ENCODE data around the gene ADORA1. TPM values are rescaled to one million over a fixed set of nuclear protein-coding genes. Genes with fewer than 3 reads are reported as not detected.

ADORA1 gene
- polyA plus RNA-seq, 3 donors, result 0.13 to 1.1 TPM; not detected in 1

DNA sequence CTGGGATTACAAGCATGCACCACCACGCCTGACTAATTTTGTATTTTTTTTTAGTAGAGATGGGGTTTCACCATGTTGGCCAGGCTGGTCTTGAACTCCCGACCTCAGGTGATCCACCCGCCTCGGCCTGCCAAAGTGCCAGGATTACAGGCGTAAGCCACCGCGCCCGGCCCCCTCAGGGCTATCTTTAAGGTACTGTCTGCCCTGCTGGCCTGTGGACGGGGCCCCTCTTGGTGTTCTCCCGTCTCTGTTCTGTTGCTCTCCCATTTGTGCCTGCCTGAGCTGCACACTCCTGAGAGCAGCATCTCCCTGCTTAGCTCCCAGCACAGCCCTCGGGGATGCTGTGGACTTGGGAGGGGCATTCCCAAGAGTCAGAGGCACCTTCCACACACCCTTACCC lies 34.2 kb downstream of the ADORA1 start:
- peak overlapping the region in 1 of 2 donors; percentile 8 for H3K4me3 Mint-ChIP-seq
- Histone ChIP-seq H3K36me3 (replicated peaks in 1 of 2; ENCODE audit: control insufficient read depth in 1 of 2, insufficient read depth in 2 of 2, low read length in 2 of 2) (no peaks in the 10 kb centered on the region), H4K20me1 (ENCODE audit: insufficient read depth, low read length) (no peaks in the 10 kb centered on the region), H3K4me1 (ENCODE audit: control insufficient read depth in 1 of 2, insufficient read depth in 2 of 2, low read length in 2 of 2) (peaks cover 13 to 21% of the 10 kb centered on the region in 2 donors), H3K79me2 (ENCODE audit: insufficient read depth, low read length) (no peaks in the 10 kb centered on the region), H3K4me2 (replicated peaks; ENCODE audit: extremely low read depth, low read length, poor library complexity, severe bottlenecking) (no peak overlapping the region), H3K9ac (ENCODE audit: insufficient read depth, low read length, poor library complexity, severe bottlenecking) (no peak overlapping the region), H3K27me3 (ENCODE audit: control insufficient read depth in 2 of 2, insufficient read depth in 2 of 2, low read length in 2 of 2) (peaks cover 0 to 13% of the 10 kb centered on the region in 2 donors), H2AFZ (ENCODE audit: insufficient read depth, low read depth, low read length, poor library complexity, severe bottlenecking) (no peak overlapping the region), H3K4me3 (replicated peaks in 1 of 3; ENCODE audit: low read depth in 2 of 3, low read length in 3 of 3) (no peak overlapping the region), H3K9me3 (replicated peaks in 1 of 2; ENCODE audit: control insufficient read depth in 1 of 2, insufficient read depth in 1 of 2, low read length in 2 of 2) (no peaks in the 10 kb centered on the region), H3K27ac (ENCODE audit: low read depth in 1 of 2, low read length in 2 of 2) (no peak overlapping the region)
- TF ChIP-seq, protein P1, sequence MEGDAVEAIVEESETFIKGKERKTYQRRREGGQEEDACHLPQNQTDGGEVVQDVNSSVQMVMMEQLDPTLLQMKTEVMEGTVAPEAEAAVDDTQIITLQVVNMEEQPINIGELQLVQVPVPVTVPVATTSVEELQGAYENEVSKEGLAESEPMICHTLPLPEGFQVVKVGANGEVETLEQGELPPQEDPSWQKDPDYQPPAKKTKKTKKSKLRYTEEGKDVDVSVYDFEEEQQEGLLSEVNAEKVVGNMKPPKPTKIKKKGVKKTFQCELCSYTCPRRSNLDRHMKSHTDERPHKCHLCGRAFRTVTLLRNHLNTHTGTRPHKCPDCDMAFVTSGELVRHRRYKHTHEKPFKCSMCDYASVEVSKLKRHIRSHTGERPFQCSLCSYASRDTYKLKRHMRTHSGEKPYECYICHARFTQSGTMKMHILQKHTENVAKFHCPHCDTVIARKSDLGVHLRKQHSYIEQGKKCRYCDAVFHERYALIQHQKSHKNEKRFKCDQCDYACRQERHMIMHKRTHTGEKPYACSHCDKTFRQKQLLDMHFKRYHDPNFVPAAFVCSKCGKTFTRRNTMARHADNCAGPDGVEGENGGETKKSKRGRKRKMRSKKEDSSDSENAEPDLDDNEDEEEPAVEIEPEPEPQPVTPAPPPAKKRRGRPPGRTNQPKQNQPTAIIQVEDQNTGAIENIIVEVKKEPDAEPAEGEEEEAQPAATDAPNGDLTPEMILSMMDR (IDR thresholded peaks at IDR 0.05), result no peak
- H3K36me3 Mint-ChIP-seq, result peaks cover 0 to 4% of the 10 kb centered on the region in 2 donors
- H3K27me3 Mint-ChIP-seq (ENCODE audit: low read depth in 3 of 3), result peaks cover 20 to 41% (median 39%) of the 10 kb centered on the region in 3 donors
- H3K9me3 Mint-ChIP-seq, result peaks cover 3 to 10% (median 5%) of the 10 kb centered on the region in 7 donors
- H3K27ac Mint-ChIP-seq, result no peak overlapping the region
- H3K4me1 Mint-ChIP-seq, result peaks cover 32% of the 10 kb centered on the region
- intact Hi-C loops (cut with micrococcal nuclease), result no loop called here
- 96% methylated on average over 9 of the region's 11 CpGs for WGBS (ENCODE audit: insufficient coverage)
- no peak for DNase-seq

DNA sequence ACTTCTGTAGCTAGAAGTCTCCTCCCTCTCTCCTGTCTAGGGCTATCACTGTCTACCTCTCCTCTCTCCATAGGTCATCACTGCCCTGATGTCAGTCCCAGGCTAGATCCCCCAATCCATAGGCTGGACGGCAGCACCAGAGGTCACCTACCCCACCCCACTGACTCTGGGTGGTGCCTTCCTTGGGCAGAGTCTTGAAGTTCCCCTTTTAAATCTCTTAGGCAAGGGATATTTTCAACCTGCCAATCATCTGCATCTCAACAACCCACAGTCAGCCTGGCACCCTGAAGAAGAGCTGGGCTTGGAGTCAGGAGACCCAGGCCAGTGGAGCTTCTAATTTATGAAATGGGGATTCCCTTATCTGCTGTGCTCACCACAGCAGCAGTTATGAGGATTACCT lies 34.9 kb downstream of the ADORA1 start:
- Mint-ChIP-seq H3K4me3 (peak overlapping the region; percentile 1 to 69), H3K27me3 (ENCODE audit: low read depth in 3 of 3) (peaks cover 20 to 38% (median 37%) of the 10 kb centered on the region in 3 donors), H3K9me3 (peaks cover 3 to 10% (median 5%) of the 10 kb centered on the region in 7 donors), H3K36me3 (peaks cover 0 to 4% of the 10 kb centered on the region in 2 donors), H3K27ac (peak overlapping the region in 1 of 7 donors; percentile 55), H3K4me1 (peaks cover 35% of the 10 kb centered on the region)
- peak; percentile 25 to 35 (median 25) for DNase-seq
- Histone ChIP-seq H3K79me2 (ENCODE audit: insufficient read depth, low read length) (no peaks in the 10 kb centered on the region), H3K9ac (ENCODE audit: insufficient read depth, low read length, poor library complexity, severe bottlenecking) (no peak overlapping the region), H2AFZ (ENCODE audit: insufficient read depth, low read depth, low read length, poor library complexity, severe bottlenecking) (no peak overlapping the region), H3K36me3 (replicated peaks in 1 of 2; ENCODE audit: control insufficient read depth in 1 of 2, insufficient read depth in 2 of 2, low read length in 2 of 2) (no peaks in the 10 kb centered on the region), H3K4me1 (ENCODE audit: control insufficient read depth in 1 of 2, insufficient read depth in 2 of 2, low read length in 2 of 2) (peaks cover 13 to 21% of the 10 kb centered on the region in 2 donors), H3K27me3 (ENCODE audit: control insufficient read depth in 2 of 2, insufficient read depth in 2 of 2, low read length in 2 of 2) (peaks cover 0 to 11% of the 10 kb centered on the region in 2 donors), H3K9me3 (replicated peaks in 1 of 2; ENCODE audit: control insufficient read depth in 1 of 2, insufficient read depth in 1 of 2, low read length in 2 of 2) (no peaks in the 10 kb centered on the region), H3K27ac (ENCODE audit: low read depth in 1 of 2, low read length in 2 of 2) (no peak overlapping the region), H3K4me3 (replicated peaks in 1 of 3; ENCODE audit: low read depth in 2 of 3, low read length in 3 of 3) (no peak overlapping the region), H4K20me1 (ENCODE audit: insufficient read depth, low read length) (no peaks in the 10 kb centered on the region), H3K4me2 (replicated peaks; ENCODE audit: extremely low read depth, low read length, poor library complexity, severe bottlenecking) (no peak overlapping the region)
- intact Hi-C loops (cut with micrococcal nuclease), result no loop called here
- WGBS (ENCODE audit: insufficient coverage), result 0% methylated on average over 1 of the region's 1 CpG
- TF ChIP-seq, protein P1 (IDR thresholded peaks at IDR 0.05), result no peak

Data from CD14-positive monocyte (primary cell).